Upper lobe of right lung (tissue), 1 donor: ENCODE results near the gene LRRC3. TPM values are rescaled to one million over a fixed set of nuclear protein-coding genes. Genes with fewer than 3 reads are reported as not detected.

Experiments used
- ATAC-seq: fragments of 200-7000 bp; cut with Tn5 transposase; one replicate; pipeline ENCODE4 v1.9.1; 2020; ENCODE audit warnings: mild to moderate bottlenecking, moderate library complexity
- DNase-seq: peaks from one replicate; pipeline ENCODE4 v3.0.0-alpha.2; 2020
- H3K27ac ChIP-seq: fragments of 200-600 bp; one replicate; pipeline ENCODE4 v1.8.0; 2022
- H3K27me3 ChIP-seq: fragments of 200-600 bp; one replicate; pipeline ENCODE4 v1.8.0; 2022; ENCODE audit warnings: mild to moderate bottlenecking
- H3K36me3 ChIP-seq: fragments of 200-600 bp; one replicate; pipeline ENCODE4 v1.8.0; 2022
- H3K4me1 ChIP-seq: fragments of 200-600 bp; one replicate; pipeline ENCODE4 v1.8.0; 2022
- H3K4me3 ChIP-seq: fragments of 200-600 bp; one replicate; pipeline ENCODE4 v1.8.0; 2022; ENCODE audit warnings: mild to moderate bottlenecking
- H3K9me3 ChIP-seq: fragments of 200-600 bp; one replicate; pipeline ENCODE4 v1.8.0; 2022
- intact Hi-C: fragments of 100-400 bp; cut with DNase I; formaldehyde crosslinking; loops from one replicate; pipeline ENCODE4 v1.11.0; 2022
- total RNA-seq: library from RNA; stranded (reverse); fragmentation: NEBNext Ultra II Directional; extraction: Animal tissue kit (Norgen Biotek cat#: 25700); gene quantifications from one replicate; pipeline ENCODE4 v1.2.1, GENCODE V29; 2021
- TF ChIP-seq, protein P1 (sequence below): fragments of 200-600 bp; IDR thresholded peaks from one replicate; pipeline ENCODE4 v1.8.0; 2022; ENCODE audit warnings: antibody characterized with exemption
- donor health status: DM: no; HTN: yes; CAD: no; lungs with severe emphysema.

Gene LRRC3
- total RNA-seq, 1 donor from 2014 or later: 3.6 TPM

DNA sequence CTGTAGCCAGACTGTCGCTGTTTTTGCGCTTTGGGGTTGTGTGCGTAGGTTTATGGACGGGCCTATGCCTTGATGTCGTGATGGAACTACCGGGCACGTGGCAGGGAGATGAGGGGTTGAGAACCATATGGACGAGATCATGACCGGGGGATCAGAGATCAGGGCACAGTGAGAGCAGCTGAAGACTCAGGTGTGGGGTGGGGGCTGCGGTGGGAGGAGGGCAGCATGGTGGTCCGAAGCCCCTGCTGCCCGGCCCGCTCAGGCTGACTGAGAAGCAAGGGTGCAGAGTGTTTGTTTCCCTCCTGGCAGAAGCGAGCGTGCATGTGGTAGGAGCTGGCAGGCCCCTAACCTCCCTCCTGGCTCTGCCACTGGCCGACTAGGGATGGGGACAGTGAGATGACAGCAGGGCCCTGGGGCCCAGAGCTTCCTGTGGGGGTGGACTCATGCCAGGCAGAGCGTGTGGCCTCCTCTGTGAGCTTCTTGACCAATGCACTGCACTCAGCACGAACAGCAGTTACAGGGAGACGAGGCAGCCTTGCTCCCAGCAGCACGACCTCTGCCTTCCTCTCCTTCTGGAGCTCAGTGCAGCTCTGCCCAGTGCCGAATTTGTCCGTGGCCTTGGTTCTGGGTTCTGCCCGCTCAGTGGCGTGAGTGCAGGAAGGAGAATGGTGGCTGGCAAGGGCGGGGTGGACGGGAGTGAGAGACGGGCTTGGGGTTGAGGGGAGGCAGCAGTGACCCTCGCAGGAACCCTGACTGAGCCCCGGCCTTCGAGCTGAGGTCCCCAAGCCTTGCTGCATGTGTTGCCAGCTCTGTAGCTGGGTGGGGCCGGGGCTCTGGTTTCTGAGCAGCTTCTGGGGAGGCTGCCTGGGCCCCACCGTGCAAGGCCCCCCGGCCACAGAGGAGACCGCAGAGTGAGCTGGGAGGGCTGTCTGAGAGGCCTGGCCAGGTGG is 22.2 kb upstream of the LRRC3 start:
- DNase-seq (peak; percentile 58), ATAC-seq (no peak)

DNA sequence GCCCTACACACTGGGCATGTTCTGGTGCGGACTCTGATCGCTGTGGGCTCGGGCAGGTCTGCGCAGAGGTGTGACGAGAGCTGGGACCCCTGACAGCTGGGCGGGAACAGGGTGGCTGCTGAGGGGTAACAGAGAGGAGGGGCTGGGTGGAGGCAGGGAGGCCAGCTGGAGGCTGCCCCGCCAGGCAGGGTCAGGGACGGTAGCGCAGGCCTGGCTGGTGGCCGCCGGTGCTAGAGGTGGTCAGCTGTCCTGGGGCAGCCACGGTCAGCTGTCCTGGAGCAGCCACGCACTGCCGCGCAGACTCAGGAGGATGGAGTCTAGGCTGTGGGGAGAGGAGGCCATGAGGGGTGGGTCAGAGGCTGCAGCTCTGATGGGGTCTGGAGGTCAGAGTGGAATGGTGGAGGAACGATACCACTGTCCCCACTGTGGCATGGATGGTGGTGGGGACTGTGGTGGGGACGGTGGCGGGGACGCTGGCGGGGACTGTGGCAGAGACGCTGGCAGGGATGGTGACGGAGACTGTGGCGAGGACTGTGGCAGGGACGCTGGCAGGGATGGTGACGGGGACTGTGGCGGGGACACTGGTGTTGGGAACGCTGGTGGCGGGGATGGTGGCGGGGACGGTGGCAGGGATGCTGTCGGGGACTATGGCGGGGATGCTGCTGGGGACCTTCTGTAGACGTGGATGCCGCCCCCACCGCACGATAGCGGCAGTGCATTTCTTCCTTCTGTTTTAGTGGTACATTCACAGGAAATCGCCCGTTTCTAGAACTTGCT is 21.3 kb upstream of the LRRC3 start:
- TF ChIP-seq, protein P1, sequence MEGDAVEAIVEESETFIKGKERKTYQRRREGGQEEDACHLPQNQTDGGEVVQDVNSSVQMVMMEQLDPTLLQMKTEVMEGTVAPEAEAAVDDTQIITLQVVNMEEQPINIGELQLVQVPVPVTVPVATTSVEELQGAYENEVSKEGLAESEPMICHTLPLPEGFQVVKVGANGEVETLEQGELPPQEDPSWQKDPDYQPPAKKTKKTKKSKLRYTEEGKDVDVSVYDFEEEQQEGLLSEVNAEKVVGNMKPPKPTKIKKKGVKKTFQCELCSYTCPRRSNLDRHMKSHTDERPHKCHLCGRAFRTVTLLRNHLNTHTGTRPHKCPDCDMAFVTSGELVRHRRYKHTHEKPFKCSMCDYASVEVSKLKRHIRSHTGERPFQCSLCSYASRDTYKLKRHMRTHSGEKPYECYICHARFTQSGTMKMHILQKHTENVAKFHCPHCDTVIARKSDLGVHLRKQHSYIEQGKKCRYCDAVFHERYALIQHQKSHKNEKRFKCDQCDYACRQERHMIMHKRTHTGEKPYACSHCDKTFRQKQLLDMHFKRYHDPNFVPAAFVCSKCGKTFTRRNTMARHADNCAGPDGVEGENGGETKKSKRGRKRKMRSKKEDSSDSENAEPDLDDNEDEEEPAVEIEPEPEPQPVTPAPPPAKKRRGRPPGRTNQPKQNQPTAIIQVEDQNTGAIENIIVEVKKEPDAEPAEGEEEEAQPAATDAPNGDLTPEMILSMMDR: no peak
- H3K4me3 ChIP-seq: no peak overlapping the region
- DNase-seq (peak; percentile 55), ATAC-seq (no peak)
- peaks cover 9% of the 10 kb centered on the region for H3K9me3 ChIP-seq
- no peaks in the 10 kb centered on the region for H3K27me3 ChIP-seq
- no peaks in the 10 kb centered on the region for H3K4me1 ChIP-seq
- H3K36me3 ChIP-seq: no peaks in the 10 kb centered on the region
- intact Hi-C loops: no loop called here
- H3K27ac ChIP-seq: no peak overlapping the region

More for the DNA sequence above, 22.2 kb upstream of the LRRC3 start:
- intact Hi-C loops: no loop called here
- Histone ChIP-seq H3K9me3 (peaks cover 9% of the 10 kb centered on the region), H3K27ac (no peak overlapping the region), H3K4me1 (no peaks in the 10 kb centered on the region), H3K4me3 (no peak overlapping the region), H3K36me3 (no peaks in the 10 kb centered on the region), H3K27me3 (no peaks in the 10 kb centered on the region)
- TF ChIP-seq, protein P1: no peak

DNA sequence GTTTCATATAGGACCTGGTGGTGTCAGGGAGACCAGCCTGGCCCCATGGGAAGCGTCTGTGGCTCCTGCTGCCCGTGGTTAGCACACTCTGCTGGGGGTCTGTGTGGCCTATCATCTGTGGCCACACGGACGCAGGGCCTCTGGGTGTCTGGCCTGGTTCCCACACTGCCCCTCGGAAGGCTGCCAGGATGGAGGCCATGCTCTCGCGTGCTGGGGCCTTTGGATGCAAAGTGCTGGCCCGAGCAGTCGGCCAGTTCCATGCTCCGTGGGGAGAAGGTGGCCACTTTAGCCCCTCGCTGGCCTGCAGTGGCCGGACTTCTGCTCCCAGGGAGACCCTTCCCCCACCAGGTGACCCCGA is 20.8 kb upstream of the LRRC3 start:
- TF ChIP-seq, protein P1: no peak
- Histone ChIP-seq H3K4me1 (no peaks in the 10 kb centered on the region), H3K27me3 (no peaks in the 10 kb centered on the region), H3K36me3 (no peaks in the 10 kb centered on the region), H3K9me3 (peaks cover 6% of the 10 kb centered on the region), H3K4me3 (no peak overlapping the region), H3K27ac (no peak overlapping the region)
- intact Hi-C loops: no loop called here
- no peak for ATAC-seq
- DNase-seq: no peak

DNA sequence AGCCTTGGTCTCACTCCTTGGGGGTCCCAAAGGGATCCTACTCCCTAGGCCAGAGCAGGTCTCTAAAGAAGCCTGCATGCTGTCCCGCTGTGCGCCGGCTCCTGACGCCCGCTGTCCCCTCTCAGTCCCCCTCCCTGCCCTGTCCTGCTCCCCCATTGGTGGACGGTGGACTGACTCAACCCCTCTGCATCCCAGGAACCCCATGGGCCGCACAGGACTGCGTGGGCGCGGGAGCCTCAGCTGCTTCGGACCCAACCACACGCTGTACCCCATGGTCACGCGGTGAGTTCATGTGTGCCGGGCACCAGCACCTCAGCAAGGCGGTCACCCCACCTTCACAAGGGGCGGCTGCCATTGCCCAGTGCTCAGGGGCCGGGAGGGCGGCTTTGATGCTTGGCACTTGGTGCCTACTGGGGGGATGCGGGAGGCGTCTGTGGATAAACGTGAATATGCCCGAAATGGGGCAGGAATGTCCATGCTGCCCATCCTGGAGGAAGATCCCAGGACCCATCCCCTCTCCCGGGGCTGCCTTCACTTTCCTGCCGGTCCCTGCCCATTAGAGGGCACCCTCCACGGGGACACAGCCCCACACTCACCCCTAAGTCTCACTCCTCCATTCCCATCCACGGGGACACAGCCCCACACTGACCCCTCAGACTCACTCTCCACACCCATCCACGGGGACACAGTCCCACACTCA is 20.2 kb upstream of the LRRC3 start:
- intact Hi-C loops: no loop called here
- no peak for ATAC-seq

DNA sequence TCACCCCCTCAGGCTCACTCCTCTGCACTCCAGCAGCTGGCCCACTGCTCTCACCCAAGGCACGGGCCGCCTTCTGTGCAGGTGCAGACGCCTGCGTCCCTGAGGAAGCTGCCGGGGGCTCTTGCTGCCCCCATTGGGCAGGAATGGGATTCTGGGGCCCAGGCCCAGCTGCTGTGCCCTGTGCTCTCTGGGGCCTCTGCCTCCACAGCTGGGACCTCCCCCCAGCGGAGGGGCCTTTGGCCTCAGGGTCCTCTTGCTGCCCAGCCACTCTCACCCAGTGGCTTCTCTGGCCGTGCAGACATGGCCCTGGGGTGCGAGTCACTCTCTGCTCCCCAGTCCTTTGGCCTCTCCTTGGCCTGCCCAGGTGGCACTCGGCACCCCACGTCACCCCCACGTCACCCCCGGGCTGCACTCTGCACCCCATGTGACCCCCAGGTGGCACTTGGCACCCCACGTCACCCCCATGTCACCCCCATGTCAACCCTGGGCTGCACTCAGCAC is 19.1 kb upstream of the LRRC3 start:
- H3K4me1 ChIP-seq: no peaks in the 10 kb centered on the region
- no peaks in the 10 kb centered on the region for H3K9me3 ChIP-seq
- DNase-seq: peak; percentile 49
- H3K27me3 ChIP-seq: no peaks in the 10 kb centered on the region
- intact Hi-C loops: no loop called here
- no peak for ATAC-seq
- H3K4me3 ChIP-seq: no peak overlapping the region
- no peaks in the 10 kb centered on the region for H3K36me3 ChIP-seq
- no peak overlapping the region for H3K27ac ChIP-seq
- TF ChIP-seq, protein P1: no peak

More for the DNA sequence above, 20.2 kb upstream of the LRRC3 start:
- Histone ChIP-seq H3K27me3 (no peaks in the 10 kb centered on the region), H3K27ac (no peak overlapping the region), H3K4me3 (no peak overlapping the region), H3K36me3 (no peaks in the 10 kb centered on the region), H3K9me3 (peaks cover under 1% of the 10 kb centered on the region), H3K4me1 (no peaks in the 10 kb centered on the region)
- peak; percentile 60 for DNase-seq
- TF ChIP-seq, protein P1: no peak
